Brain microvascular endothelial cell (primary cell): ENCODE measurements around the gene CCNC.

ENCODE experiments used
- DNase-seq: peaks from one replicate; pipeline ENCODE4 v3.0.0-alpha.2; 2020
- H3K27ac ChIP-seq: fragments of 250-450 bp; sonication (Bioruptor Pico); 2 replicates; pipeline ENCODE4 v1.5.1; 2020; ENCODE audit warnings: mild to moderate bottlenecking, moderate library complexity
- H3K27me3 ChIP-seq: fragments of 250-450 bp; sonication (Bioruptor Pico); replicated peaks from 2 replicates; pipeline ENCODE4 v1.5.1; 2020; ENCODE audit warnings: mild to moderate bottlenecking
- H3K36me3 ChIP-seq: fragments of 250-450 bp; sonication (Bioruptor Pico); replicated peaks from 2 replicates; pipeline ENCODE4 v1.5.1; 2020; ENCODE audit warnings: mild to moderate bottlenecking
- H3K4me3 ChIP-seq: 2 replicates; pipeline ENCODE4 v1.5.1; 2011; ENCODE audit warnings: low read depth, mild to moderate bottlenecking, control low read depth, low read length, moderate library complexity
- in situ Hi-C: cut with HindIII; loops from 2 replicates; pipeline ENCODE4 v1.10.0; 2017; ENCODE audit warnings: low sequenced_read_pairs, low pct_ligation_motif_present
- TF ChIP-seq, protein P1 (sequence below): IDR thresholded peaks from 2 replicates; pipeline ENCODE4 v1.5.1; 2011; ENCODE audit warnings: low read depth, mild to moderate bottlenecking, moderate library complexity, low read length, control low read depth, inconsistent platforms; ENCODE audit errors: missing control alignments

Gene CCNC

DNA sequence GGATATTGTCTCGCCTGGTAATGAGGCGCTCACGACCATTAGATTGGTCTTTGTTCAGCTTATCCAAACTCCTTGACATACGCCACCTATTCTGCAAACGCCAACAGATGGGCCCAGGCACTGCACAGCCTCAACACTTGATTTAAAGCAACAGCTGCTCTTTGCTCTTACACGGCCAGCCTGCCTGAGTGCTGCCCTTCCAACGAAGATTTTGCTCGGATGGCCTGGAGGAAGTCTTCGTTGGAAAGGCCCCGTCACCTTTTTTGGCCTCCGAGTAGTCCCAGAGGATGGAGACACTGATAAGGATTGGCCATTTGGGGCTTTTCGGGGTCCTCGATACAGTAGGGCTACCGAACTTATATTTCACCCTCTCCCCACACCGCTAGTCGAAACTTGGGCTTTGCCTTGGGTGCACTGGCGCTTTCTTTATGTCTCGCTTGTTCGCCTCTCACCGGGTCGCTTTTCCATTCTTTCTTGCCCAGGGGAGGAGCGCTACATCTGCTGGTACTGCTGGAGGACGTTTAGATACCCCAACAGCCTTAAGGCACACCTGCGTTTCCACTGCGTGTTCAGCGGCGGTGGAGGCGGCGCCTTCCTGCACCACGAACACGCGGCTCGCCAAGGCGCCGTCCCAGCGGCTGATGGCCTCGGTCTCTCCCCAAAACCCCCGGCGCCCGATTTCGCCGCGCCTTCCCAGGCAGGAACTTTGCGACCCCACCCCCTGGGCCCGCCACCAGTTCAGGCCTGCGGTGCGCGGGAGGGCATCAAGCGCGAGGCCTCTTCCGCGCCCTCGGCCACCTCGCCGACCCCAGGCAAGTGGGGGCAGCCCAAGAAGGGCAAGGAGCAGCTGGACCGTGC, 44.3 kb upstream of the CCNC start:
- Histone ChIP-seq H3K27ac (no peak overlapping the region), H3K4me3 (no peak overlapping the region), H3K27me3 (peaks cover 99% of the 10 kb centered on the region), H3K36me3 (no peaks in the 10 kb centered on the region)
- no peak for DNase-seq
- TF ChIP-seq, protein P1, sequence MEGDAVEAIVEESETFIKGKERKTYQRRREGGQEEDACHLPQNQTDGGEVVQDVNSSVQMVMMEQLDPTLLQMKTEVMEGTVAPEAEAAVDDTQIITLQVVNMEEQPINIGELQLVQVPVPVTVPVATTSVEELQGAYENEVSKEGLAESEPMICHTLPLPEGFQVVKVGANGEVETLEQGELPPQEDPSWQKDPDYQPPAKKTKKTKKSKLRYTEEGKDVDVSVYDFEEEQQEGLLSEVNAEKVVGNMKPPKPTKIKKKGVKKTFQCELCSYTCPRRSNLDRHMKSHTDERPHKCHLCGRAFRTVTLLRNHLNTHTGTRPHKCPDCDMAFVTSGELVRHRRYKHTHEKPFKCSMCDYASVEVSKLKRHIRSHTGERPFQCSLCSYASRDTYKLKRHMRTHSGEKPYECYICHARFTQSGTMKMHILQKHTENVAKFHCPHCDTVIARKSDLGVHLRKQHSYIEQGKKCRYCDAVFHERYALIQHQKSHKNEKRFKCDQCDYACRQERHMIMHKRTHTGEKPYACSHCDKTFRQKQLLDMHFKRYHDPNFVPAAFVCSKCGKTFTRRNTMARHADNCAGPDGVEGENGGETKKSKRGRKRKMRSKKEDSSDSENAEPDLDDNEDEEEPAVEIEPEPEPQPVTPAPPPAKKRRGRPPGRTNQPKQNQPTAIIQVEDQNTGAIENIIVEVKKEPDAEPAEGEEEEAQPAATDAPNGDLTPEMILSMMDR, result no peak
- in situ Hi-C loops, result loop anchor here (25.0 kb wide), 1 partner anchor 850 kb away; the partner anchor contains the start of gene SIM1

DNA sequence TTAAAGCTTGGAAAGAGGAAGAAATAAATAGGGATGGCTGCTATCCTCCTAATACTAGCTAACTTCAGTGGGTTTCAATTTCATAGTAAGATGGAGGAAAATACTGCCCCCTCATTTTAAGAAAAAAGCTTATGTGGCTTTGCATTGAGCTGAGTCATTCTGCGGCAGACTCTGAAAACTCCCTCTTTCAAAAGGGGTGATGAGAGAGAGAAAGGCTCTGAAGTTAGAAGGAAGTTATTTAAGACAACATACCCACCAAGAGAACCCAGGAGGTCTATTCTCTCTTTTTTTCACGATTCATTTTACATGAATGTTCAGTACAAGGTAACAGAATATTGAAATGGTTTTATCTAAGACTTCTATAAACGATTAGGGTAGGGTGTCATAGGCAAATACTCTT, 42.7 kb upstream of the CCNC start:
- in situ Hi-C loops, result loop anchor here (25.0 kb wide), 1 partner anchor 851 kb away; the partner anchor contains the start of gene SIM1
- TF ChIP-seq, protein P1, result no peak

DNA sequence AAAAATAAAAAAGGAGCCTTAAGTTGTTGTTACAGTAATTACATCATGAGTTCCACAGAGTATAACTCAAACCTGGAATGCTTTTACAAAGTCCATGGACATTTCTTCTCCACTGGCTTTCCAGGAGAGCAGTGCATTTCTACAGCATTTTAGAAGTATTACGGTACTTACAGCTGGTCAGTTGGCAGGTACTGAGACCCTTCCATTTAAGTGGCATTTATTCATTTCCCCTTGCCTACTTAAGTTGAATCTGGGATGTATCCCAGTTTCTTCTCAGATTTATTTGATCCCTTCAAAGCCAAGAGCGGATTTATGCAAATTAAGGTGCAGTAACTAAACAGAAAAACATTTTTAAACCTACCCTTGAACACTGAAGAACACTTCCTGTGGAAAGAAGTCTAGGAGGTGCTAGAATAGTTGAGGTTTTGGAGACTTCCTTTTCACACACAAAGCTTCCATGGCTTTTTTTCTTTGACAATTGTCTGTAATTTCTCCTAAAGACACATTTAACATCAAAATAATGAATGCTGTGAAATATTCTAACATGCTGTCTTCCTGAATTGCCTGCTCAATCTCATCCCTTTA, 41.5 kb upstream of the CCNC start:
- Histone ChIP-seq H3K36me3 (no peaks in the 10 kb centered on the region), H3K4me3 (no peak overlapping the region), H3K27me3 (peaks cover 98% of the 10 kb centered on the region), H3K27ac (no peak overlapping the region)
- TF ChIP-seq, protein P1, result no peak
- no peak for DNase-seq
- in situ Hi-C loops, result loop anchor here (25.0 kb wide), 1 partner anchor 852 kb away; the partner anchor contains the start of gene SIM1

More for the DNA sequence above, 42.7 kb upstream of the CCNC start:
- Histone ChIP-seq H3K36me3 (no peaks in the 10 kb centered on the region), H3K4me3 (no peak overlapping the region), H3K27ac (no peak overlapping the region), H3K27me3 (peaks cover 99% of the 10 kb centered on the region)
- DNase-seq, result no peak

DNA sequence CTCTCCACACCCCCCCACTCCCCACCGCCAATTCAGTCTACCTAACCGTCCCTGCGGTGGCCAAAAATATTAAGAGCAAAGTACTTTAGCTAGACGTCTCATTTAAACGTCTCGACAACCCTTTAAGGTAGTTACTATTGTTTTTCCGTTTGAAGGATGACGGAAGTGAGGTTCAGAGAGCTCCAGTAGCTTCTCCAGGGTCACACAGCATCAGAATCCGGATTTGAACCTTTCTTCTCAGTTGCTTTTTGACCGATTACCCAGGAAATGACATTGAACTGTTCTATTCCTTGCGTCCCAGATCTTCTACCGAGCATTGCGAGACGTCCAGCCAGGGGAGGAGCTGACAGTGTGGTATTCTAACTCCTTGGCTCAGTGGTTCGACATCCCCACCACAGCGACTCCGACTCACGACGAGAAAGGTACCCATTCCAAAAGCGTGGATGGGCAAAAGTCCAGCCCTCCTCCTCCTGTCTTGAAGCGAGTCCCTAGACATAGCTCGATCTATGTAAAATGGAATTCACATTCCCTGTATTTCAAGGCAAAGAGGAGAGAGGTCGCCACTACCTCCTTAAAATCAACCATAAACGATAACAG, 40.5 kb upstream of the CCNC start:
- Histone ChIP-seq H3K27me3 (peaks cover 98% of the 10 kb centered on the region), H3K36me3 (no peaks in the 10 kb centered on the region), H3K4me3 (no peak overlapping the region), H3K27ac (no peak overlapping the region)
- no peak for DNase-seq
- in situ Hi-C loops, result loop anchor here (25.0 kb wide), 1 partner anchor 853 kb away; the partner anchor contains the start of gene SIM1
- TF ChIP-seq, protein P1, result no peak

DNA sequence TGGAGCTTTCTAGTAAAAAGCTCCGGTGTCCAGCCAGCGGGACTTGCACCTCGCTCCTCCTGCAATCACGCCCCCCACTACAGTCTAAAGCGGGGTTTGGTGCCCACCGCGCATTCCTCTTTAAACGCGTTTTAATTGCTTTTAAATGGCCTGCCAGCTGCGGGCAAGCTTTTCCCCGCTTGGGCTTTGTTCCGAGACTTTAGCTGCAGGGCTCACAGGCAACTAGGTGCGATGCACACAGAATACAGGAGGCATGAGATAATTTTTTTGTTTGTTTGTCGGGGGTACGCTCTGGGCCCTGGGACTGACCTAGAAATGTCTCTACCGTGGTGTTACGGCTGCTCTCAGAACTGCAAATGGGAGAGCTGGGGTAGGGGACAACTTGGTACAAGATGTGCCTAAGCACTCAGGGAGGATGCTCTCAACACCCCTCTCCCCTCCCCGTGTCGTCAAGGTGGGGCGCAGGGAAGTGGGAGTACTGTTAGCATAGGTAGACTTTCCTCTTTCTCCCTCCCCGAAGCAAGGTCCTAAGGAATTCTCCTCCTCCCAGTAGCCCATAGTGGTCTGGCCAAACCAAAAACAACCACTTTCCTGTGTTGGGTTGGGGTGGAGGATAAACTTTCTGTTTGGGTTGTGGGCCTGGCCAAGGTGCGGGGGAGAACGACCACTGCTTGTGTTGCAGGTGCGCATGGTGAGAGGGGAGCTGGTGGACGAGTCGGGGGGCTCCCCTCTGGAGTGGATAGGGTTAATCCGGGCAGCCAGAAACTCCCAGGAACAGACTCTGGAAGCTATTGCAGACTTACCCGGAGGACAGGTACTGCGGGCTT, 39.8 kb upstream of the CCNC start:
- Histone ChIP-seq H3K27me3 (peaks cover 98% of the 10 kb centered on the region), H3K4me3 (no peak overlapping the region), H3K27ac (no peak overlapping the region), H3K36me3 (no peaks in the 10 kb centered on the region)
- TF ChIP-seq, protein P1, result no peak
- DNase-seq, result no peak
- in situ Hi-C loops, result loop anchor here (25.0 kb wide), 1 partner anchor 854 kb away; the partner anchor contains the start of gene SIM1
